ENCODE data around the gene PDGFA.

DNA sequence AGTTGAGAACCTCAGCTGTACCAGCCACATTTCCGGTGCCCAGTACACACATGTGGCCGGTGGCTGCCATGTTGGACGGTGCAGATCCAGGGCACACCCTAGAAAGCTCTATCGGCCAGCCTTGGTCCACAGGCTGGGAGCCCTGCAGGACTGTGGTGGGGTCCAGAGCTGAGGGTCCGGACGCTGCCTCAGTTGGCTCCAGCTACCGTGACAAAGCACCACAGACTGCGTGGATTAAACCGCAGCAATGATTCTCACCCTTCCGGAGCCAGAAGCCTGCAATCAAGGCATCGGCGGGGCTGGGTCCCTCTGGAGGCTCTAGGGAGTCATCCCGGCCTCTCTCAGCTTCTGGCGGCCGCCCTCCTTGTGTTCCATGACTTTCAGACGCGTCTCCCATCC lies 50.1 kb downstream of the PDGFA start:
- TF ChIP-seq, protein P1, sequence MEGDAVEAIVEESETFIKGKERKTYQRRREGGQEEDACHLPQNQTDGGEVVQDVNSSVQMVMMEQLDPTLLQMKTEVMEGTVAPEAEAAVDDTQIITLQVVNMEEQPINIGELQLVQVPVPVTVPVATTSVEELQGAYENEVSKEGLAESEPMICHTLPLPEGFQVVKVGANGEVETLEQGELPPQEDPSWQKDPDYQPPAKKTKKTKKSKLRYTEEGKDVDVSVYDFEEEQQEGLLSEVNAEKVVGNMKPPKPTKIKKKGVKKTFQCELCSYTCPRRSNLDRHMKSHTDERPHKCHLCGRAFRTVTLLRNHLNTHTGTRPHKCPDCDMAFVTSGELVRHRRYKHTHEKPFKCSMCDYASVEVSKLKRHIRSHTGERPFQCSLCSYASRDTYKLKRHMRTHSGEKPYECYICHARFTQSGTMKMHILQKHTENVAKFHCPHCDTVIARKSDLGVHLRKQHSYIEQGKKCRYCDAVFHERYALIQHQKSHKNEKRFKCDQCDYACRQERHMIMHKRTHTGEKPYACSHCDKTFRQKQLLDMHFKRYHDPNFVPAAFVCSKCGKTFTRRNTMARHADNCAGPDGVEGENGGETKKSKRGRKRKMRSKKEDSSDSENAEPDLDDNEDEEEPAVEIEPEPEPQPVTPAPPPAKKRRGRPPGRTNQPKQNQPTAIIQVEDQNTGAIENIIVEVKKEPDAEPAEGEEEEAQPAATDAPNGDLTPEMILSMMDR (IDR thresholded peaks at IDR 0.05), result no peak
- no peak for TF ChIP-seq POLR2A (IDR thresholded peaks at IDR 0.05)
